ENCODE data around the gene RXRA.
A peak's percentile ranks its signal among the peaks of the same experiment; 100 is the strongest.

RXRA gene

DNA sequence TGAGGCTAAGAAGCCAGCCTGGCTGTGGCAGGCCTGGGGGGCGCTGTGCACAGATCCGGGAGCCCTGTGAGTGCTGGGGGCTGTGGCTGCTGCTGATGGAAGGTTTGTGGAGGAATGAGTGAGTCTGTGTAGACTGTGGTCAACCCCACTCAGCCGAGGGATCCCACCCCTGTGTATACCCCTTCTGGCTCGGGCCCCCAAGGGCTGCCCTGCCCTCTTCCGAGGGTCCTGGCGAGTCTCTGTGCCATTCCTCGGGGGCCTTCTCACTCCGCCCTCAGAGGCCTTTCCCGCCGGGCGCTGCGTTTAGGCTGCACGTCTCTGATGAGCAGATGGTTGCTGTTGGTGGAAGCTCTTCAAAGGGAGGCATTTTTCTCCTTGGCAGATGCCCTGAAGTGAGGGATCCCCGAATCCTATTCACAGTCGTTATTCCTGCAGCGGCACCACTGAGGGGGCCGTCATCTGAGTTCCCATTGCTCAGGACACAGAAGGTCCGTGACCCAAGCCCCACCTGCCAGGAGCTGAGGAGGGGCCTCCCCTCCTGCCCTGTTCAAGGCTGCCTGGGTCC lies 94.1 kb downstream of the RXRA start:
- no peak for DNase-seq

DNA sequence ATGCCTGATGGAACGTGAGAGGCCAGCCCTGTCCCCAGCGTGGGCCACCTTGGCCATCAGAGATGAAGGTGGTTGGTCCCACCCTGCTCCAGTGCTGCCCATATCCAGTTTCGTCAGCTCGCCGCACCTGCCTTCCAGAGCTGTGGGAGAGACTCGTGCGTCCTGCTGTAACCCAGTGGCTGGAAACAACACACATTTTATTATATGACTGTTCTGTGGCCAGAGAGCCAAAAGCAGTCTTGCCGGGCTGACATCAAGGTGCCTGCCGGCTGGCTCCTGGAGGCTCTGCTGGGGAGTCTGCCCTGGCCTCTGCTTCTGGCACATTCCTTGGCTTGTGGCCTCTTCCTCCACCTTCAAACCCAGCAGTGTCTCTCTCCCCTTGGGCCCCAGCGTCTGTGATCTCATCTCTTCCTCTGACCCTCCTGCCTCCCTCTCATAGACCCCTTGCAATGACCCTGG lies 94.7 kb downstream of the RXRA start:
- no peak for DNase-seq

DNA sequence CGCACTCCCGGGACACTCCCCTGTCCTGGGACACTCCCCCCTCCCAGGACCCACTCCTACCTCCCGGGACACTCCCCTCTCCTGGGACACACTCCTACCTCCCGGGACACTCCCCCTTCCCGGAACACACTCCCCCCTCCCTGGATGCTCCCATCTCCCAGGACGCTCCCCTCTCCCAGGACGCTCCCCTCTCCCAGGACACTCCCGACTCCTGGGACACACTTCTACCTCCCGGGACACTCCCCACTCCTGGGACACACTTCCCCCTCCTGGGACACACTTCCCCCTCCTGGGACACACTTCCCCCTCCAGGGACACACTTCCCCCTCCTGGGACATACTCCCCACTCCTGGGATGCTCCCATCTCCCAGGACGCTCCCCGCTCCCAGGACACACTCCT lies 95.6 kb downstream of the RXRA start:
- DNase-seq, result no peak

DNA sequence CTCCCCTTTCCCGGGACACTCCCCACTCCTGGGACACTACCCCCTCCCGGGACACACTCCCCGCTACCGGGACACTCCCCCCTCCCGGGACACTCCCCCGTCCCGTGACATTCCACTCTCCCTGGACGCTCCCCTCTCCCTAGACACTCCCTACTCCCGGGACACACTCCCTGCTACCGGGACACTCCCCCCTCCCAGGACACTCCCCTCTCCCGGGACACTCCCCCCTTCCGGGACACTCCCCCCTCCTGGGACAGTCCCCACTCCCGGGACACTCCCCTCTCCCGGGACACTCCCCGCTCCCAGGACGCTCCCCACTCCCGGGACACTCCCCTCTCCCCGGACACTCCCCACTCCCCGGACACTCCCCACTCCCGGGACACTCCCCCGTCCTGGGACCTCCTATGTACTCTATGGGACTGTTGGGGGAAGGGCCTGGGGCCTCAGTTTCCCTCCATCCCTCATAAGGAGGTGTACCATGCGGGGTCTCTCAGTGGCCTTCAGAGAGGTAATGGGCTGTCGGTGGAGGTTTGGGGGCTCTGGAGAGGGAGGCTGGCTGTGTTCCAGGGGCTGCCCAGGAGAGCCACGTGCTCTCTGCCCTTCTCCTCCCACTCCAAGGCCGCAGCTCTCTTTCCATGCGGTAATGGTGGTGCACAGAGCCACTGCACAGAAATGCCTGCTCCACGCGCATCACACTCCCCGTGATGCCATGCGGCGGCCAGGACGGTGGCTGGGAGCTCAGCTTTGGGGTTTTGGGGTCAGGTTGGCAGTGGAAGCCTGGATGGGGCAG lies 96.2 kb downstream of the RXRA start:
- DNase-seq, result no peak

DNA sequence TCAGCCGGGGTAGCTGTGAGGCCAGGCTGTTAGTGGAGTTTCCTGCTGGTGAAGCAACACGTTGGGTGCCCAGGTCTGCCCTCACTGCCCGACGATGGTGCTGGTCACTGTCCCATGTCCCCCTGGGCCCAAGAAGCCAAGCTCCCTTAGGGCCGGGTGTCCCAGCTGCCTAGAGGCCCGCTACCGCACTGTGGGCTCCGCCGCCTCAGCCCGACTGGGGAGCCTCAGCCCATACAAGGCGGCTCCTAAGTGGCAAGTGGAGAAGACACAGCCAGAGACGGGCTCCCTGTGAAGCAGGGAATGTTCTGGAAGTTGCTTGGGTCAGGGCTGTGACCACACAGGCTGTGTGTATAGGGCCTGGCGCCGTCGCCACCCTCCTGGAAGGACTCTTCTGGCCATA lies 96.9 kb downstream of the RXRA start:
- DNase-seq, result no peak

DNA sequence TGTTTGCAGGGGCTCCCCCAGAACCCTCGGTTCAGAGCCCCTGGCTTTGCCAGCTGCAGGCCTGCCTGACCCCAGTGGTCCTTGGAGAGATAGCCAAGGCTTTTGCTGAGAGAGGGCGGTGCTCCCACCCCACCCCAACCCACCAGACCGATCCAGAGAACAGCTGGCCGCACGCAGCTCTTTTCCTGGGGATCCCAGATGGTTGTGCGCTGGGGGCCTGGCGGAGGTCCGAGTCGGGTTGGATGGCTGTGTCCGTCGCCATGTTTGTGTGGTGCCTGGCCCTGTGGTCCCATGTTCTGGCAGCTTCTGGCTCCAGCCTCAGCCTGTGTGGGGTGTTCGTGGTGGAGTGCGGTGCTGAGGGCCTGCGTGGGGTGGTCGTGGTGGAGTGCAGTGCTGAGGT lies 97.5 kb downstream of the RXRA start:
- no peak for DNase-seq

DNA sequence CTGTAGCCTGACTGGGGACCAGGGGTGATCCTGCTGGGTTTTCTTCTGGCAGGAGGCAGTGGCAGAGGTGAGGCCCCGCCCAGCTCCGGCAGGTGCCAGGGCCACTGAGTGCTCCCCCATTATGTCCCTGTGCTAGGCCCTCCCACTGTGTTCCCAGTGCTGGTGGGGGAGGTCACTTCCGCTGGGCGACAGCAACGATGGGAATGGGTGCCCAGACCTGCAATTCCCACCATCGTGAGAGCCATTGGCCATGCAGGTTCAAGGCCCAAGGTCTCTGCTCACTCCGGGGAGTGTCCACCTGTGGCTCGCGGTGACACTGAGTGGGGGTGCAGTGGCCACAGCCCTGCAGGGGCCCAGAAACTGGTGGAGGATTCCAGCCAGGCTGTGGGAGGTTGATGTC lies 98.6 kb downstream of the RXRA start:
- no peak for DNase-seq

DNA sequence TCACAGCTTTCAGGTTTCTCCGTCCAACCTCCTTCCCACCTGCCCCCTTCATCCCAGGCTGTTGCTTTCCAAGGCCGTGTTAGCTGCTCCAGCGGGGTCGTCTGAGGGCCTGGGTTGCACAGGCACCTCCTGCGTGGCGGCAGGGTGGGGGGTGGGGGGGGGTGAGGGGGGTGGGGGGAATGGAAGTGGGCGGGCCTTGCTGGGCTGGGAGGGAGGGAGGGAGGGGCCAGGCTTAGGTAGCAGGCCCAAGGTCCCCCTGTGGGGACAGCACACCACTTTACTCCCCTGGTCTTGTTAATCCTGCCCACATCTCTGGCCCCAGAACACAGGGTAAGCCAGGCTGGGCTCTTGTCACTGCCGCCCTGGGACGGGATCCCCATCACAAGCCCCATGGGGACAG lies 99.1 kb downstream of the RXRA start:
- DNase-seq, result no peak

DNA sequence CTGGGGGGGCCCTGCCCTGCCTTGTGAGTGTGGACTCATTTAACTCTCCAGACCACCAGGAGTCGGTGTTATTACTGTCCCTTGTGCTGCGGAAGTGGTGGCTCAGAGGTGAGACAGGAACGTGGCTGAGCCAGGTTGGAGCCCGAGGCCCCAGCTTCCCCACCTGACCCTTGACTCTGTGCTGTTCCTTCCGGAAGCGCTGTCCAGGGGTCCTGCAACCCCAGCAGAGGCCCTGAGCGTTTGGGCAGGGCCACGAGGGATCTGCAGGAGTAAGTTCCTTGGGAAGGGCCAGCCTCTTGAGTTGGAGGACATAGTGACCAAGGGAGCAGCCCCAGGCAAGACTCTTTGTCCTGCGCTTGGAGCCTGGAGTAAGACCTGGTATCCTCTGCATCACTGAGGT lies 99.6 kb downstream of the RXRA start:
- DNase-seq, result no peak

DNA sequence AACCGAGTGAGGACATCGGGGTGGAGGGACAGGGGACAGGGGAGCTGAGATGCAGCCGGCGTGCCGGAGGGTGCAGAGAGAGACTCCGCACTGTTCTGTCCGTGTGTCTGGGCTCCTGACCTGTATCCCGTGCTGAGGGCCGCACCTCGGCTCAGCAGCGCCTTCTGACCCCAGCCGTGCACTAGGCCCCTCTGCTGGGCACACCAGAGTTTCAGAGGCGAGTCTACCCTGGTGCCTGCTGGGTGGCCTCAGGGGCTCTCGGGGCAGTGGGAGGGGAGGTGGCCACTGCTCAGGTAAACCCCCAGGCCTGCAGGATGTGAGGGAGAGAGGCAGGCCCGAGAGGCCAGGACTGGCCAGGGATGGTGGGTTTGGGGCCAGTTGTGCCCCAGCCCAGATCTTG lies 100.2 kb downstream of the RXRA start:
- no peak for DNase-seq

DNA sequence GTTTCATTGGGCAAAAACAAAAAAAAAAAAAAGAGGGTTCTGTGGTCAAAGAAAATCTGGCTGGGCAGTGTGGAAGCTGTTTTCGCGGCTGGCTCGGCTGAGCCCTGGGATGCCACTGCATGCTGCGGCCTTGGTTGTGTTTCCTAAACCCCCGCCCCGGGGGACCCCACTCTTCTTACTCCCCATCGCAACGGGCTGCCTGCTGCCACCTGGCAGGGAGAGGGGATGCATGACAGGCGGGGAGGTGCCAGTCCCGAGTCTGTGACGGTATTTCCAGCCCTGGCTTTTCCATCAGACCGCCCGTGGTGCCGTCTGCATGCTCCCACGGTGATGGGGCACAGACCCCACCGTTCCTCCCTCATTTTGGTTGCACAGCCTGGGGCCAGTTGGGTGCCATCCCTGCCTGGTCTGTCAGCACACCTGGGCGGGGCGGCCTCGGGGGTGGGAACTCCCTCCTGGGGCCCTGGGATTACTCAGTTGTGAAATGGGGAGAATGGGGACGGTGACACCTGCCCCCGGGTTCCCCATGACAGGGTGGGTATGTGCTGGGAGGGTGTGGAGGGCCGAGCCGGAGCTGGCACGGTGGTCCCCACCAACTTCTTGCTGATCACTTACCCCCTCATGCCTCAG lies 101.0 kb downstream of the RXRA start:
- DNase-seq, result no peak

DNA sequence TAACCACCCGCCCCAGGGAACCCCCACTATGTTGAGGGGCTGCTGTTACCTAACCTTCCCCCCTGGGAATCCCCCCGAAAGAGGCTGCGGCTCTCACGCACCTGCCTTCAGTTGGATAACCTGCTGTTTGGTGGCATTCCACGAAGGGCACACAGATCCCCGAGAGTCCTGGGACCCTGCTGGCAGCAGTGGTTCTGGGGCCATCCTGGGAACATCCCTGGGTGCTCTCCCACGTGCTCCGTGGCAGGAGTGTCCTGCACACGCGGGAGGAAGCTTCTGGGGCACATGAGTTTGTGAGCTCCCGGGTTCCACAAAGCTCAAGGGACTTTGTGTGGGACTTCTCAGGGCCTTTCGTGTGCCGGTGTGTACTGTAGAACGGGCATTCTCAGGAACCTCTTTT lies 102.3 kb downstream of the RXRA start:
- DNase-seq, result no peak

DNA sequence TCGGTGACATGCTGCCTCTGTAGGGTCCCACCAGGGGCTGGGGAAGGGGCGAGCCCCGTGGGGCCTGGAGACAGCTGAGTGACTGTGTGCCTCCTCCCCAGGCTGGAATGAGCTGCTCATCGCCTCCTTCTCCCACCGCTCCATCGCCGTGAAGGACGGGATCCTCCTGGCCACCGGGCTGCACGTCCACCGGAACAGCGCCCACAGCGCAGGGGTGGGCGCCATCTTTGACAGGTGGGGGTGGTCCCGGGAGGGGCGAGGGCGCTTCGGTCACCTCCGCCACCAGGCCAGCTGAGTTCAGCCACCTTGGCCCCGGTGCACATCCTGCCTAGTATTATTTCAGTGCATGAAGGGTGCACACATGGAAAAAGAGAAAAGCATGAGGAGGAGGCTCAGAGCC lies 102.8 kb downstream of the RXRA start:
- no peak for DNase-seq

DNA sequence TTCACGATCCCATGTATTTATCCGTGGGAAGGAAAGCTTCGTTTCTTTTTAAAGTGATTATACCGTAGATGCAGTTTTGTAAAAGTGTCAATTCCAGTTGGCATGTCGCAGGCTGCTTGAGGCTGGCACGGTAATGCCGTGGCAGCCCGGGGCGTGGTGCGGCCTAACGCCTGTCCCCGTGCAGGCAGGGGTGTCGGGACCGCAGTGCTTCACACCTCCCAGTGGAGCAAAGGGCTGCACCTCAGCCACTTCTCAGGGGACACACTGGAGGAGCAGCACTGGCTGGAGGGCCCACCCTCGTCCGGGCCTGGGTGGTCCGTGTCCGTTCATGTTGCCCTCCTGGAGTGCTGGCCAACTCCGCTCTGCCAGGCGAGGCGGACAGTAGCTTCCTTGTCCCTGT lies 103.2 kb downstream of the RXRA start:
- no peak for DNase-seq

DNA sequence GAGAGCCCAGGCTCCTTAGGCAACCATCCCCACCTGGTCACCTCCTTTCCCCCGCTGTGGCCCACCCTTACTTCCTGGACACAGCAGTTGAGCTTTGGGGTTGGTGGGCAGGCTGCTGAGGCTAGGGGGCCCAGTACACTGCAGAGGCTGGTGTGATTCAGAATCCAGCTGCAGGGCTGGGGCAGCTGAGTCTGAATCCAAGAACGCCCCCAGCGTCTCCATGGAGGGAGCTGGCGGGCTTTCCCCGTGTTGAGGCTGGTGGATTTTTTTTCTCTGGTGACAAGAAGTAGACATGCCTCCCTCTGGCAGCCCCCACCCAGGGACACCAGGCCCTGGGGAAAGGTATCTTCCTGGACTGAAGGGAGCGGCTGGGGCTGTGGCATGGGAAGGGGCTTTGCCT lies 104.8 kb downstream of the RXRA start:
- DNase-seq, result no peak

DNA sequence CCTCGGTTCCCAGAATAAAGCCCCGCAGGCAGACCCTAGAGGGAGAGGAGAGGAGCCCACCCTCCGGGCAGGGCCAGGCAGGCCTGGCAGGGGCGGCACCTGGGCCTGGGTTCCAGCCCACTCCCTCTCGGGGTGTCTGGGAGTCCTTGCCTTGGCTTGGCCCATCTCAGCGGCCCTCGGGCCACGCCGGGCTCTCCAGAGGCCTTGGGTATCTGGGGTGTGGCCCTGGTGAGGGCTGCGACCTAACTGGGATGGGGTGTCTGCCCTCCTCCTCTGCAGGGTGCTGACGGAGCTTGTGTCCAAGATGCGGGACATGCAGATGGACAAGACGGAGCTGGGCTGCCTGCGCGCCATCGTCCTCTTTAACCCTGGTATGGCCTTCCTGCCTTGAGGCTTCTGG lies 105.4 kb downstream of the RXRA start:
- no peak for DNase-seq

DNA sequence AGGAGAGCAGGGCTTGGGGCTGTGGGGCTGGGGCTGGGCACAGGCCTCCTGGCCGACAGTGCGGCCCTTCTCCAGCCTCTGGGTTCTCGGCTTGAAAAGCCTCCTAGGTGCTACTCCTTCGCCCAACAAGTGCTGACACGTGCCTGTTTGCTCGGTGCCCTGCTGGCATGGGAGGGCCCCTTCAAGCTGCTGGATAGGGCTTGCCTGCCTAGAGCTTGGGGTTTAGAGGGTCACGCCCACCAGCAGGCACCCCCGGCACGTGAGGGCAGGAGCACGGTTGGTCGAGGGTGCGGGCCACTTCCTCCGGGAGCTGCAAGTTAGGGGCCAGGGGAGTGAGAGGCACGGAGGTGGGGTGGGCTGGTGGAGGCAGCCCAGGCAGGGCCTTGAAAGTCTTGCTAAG lies 106.2 kb downstream of the RXRA start:
- DNase-seq, result no peak

DNA sequence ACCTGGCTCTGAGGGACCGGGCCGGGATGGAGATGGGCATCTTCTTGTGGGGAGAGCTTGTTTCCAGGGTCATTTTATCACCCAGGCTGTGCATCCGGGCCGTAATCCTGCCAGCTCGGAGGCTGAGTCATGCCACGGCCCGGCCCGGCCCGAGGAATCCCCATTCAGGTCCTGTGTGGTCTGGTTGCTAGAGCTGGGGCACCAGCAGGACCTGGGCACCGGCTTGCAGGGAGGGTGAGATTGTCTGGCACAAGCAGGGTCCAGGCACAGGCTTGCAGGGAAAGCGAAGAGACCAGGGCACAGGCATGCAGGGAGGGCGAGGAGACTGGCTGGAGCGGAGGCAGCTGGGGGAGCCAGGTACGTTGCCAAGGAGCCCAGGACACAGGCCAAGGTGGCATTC lies 106.8 kb downstream of the RXRA start:
- DNase-seq, result no peak

DNA sequence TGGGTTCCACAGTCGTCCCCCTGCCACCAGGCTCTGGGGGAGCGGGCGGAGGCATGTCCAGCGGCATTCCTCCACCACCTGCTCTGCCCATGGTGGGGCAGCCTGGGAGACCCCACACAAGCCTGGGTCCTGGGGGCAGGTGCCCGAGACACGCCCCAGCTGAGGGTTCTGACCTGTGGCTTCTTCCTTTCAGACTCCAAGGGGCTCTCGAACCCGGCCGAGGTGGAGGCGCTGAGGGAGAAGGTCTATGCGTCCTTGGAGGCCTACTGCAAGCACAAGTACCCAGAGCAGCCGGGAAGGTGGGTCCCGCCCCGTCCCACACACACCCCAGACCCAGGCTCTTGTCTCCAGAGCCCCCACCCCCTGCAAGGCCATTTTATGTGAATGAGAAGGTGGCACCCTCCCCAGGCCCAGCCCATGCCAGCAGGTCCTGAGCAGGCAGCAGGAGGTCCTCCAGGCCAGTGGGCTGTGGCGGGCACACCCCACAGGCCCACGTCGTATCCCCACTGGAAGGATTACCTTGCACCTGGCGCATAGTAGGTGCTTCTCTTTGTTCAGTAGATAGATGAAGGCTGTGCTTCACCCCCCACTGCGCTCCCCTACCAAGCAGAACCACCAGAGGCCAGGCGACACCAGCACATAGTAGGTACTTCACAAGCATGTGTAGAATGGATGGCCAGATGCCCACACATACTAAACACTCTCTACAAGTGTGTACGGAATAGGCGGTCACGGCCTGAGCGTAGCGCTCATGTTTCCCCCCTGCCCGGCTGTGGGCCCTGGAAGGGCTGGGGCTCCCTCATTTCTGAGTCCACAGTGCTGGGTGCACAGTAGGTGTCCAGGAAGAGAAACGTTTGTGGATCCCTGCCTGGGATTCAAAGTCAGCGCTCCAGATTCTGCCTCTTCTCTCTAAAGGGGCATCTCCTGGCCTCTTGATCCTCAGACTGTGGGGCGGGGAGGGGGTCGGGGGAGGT lies 107.9 kb downstream of the RXRA start:
- no peak for DNase-seq

DNA sequence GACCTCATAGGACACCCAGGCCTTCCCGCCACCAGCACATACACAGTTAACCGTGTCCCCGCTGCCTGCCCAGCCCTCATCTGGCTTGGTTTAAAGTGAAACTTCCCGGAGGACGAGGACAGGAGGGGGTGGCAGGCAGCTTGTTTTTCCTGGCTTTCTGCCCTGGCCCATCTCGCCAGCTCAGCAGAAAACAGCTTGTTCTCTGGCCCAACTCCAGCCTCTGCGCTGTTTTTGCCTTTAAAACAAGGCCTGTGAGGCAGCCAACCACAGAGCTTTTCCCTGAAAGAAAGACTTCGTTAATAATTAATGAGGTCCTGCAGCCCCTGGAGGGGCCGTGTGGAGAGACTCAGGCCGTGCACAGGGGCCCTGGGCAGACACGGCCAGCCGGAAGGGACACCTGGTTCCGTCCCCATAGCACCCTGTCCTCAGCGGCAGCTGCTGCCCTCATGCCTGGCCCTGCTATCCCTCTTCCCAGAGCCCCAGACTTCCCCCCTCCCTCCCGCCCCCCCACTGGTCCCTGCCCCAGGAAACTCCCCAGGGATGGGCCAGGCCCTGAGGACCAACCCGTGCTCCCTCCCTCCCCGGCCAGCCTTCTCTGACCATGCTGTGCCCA lies 108.7 kb downstream of the RXRA start:
- peak; percentile 72 for DNase-seq

DNA sequence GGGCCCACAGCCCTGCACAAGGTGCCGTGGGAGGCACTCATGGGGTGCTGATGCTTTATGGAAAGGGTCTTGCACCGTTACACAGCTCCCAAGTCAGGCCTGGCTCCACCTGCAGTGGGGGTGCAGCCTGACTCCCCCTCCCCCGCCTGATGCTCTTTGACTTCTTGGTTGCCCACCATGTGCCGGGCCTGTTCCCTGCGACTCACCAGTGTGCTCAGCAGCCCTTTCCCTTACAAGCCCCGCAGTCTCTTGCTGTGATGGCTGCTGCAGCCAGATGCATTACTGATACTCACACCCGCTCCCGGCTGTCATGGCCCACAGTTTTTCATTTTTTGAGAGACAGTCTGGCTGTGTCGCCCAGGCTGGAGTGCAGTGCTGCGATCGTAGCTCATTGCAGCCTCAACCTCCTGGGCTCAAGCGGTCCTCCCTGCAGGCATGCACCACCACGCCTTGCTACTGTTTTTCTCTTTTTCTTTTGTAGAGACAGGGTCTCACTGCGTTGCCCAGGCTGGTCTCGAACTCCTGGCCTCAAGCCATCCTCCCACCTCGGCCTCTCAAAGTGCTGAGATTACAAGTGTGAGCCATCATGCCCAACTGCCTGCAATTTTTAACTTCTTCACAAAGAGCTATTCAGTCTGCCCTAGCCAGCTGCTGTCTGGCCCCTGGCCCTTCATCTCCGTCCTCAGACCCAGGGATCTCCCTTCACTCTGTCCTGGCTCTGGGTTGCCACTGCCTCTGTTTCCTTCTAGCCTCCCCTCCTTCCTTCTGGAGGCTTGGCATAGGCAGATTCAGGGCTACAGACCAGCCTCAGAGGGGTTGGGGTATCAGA lies 109.5 kb downstream of the RXRA start:
- no peak for DNase-seq

DNA sequence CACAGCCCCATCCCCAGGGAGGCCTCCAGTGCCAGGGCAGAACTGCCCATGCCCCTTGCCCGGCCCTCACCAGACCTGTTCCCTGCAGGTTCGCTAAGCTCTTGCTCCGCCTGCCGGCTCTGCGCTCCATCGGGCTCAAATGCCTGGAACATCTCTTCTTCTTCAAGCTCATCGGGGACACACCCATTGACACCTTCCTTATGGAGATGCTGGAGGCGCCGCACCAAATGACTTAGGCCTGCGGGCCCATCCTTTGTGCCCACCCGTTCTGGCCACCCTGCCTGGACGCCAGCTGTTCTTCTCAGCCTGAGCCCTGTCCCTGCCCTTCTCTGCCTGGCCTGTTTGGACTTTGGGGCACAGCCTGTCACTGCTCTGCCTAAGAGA lies 110.1 kb downstream of the RXRA start:
- no peak for DNase-seq
